ENCODE results near the gene NMT1.

NMT1 gene

DNA sequence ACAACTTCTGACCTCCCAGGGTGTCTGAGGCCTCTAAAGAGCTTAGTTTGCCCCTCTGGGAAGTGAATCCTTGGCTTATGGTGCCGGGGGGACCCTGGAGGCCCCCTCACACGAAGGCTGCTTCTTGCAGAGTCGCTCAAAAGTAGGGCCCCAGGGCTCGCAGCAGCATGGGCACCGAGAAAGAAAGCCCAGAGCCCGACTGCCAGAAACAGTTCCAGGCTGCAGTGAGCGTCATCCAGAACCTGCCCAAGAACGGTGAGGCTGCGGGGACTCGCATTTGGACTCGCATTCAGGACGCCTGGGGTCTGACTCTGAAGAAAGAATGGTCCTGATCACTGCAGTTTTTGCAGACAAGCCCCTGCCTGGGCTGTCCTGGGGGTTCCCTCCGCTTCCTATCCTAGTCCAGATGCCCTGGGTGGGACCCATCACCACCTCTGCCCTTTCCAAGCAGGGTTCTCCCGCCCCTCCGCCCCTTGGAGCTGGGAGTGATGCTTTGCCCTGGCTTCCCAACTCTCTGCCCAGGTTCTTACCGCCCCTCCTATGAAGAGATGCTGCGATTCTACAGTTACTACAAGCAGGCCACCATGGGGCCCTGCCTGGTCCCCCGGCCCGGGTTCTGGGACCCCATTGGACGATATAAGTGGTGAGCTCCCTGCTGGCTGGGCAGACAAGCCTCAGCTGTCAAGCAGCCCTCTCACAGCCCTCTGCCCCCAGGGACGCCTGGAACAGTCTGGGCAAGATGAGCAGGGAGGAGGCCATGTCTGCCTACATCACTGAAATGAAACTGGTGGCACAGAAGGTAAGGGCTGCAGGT lies 75.1 kb downstream of the NMT1 start:
- DNase-seq (ENCODE audit: low spot score): no peak

DNA sequence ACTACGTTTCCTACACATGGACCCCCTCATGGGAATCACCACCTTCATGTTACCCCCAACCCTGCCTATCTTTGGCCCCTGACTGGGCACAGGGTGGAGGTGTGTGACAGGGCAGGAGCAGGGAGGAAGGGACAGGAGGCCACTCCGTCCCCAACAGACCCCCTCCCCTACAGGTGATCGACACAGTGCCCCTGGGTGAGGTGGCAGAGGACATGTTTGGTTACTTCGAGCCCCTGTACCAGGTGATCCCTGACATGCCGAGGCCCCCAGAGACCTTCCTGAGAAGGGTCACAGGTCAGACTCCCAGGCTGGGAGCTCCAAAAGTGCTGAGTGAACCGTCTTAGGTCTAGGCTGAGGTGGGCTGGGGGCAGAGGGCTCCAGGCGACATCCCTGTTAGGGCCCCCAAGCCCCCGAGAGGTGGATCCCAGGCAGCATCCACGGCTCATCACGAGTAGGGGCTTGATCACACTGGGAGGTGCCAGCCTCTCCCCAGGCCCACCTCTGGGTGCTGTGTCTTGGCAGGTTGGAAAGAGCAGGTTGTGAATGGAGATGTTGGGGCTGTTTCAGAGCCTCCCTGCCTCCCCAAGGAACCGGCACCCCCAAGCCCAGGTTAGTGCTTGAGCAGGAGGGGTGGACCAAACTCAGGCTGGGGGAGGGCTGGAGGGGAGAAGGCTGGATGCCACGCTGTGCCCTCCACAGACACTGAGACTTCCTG lies 75.9 kb downstream of the NMT1 start:
- no peak for DNase-seq (ENCODE audit: low spot score)

DNA sequence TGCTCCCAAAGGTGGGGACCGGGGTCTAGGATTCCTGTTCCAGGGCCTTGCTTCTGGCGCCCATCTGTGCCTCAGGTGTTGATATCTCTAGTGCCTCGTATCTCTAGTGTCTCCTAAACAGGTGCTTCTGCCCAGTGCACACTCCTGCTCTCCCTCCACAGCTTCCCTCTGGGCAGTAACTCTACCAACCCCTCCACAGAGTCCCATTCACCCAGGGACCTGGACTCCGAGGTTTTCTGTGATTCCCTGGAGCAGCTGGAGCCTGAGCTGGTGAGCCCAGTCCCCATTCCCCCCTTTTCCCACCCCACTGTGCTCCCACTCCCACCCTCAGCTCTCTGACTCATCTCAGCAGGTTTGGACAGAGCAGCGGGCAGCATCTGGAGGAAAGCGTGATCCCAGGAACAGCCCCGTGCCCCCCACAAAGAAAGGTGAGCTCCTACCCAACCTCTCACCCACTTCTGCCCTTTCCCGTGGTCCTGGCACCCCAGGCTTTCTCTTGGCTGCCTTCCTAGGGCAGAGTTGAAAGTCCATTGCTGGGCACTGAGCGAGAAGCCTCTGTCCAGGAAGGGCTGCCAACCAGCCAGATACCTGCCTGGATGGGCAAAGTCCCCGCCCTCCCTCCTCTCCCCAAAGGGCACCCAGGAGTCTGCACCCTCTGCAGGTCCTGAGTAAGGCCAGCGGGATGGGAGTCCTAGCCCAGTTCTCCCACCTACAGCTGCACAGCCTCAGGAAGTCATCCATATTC lies 76.6 kb downstream of the NMT1 start:
- DNase-seq (ENCODE audit: low spot score): no peak

- no peak for DNase-seq (ENCODE audit: low spot score)
These were observed 77.9 kb downstream of the NMT1 start for GRCh38 chr17:45138911-45139532.

- no peak for DNase-seq (ENCODE audit: low spot score)
These were observed 78.4 kb downstream of the NMT1 start for GRCh38 chr17:45139533-45139920.

GRCh38 chr17:45143094-45143670 lies 82.1 kb downstream of the NMT1 start:
- DNase-seq (ENCODE audit: low spot score): no peak

DNA sequence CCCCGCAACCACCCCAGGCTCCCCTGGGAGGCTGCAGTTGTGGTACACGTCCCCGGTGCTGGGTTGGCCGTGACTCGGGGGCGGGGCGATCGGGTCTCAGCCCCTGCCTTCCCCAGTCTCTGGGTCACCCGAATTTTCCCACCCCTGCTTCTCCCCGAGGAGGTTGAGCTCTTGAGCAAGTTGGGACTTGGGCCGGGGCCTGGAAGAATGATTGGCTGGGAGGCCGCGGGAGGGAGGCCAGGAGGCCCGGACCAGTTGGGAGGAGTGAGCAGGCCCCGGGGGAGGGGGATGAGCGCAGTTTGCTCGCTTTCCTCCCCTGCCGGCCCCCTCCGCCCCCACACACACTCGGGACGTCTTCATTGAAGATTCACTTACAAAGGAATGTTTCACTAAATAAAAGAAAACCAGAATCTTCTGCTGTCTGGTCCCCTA lies 82.7 kb downstream of the NMT1 start:
- DNase-seq (ENCODE audit: low spot score): peak; percentile 76

DNA sequence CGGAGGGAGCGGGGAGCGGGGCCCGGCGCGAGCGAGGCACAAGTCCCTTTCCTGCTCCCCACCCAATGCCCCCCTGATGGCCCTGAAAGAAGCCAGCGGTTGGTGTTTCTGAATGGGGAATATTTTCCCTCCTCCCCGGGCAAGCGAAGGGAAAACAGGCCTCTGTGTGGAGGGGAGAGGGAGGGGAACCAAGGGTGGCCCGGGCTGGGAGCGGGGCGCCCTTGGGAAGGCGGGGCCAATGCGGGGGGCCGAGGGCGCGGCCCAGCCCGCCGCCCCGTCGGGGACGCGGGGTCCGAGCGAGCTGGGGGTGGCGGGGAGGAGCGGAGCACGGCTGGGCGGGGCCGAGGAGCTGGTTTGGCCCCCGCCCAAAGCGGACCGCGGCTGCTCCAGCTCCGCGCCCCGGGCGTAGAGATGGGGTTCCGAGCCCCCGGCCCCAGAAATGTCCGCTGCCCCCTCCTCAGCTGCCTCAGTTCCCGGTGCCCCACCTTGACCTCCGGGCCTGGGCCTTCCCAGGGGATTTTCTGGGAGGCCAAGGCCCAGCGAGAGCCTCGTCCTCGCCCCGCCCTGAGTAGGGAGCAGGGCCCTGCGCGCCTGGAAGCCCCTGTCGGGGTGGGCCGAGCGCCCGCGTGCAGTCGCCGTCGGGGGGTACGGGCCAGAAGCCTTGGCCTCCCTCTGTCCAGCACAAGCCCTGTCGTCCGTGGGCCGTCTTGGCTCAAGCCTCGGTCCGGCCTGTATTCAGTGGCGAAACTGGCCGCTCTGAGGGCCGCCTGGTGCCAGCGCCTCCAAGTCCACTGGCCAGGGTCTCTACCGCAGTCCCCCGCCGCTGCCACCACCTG lies 83.3 kb downstream of the NMT1 start:
- DNase-seq (ENCODE audit: low spot score): peak; percentile 44

DNA sequence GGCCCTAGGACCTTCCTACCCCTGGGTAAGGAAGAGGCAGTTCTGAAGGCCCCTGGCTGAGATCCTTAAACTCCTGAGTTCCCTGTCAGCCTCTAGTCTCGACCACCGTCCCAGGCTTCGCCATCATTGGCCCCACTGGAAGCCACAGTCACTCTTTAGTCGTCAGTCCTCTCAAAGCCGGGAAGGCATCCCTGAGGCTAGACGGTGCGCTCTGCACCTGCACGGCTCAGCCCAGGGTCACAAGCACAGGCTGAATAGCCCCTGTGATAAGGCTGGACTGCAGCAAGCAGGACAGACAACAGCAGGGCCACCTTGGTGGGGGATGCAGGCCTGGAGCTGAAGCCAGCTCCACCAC lies 83.9 kb downstream of the NMT1 start:
- DNase-seq (ENCODE audit: low spot score): no peak

- no peak for DNase-seq (ENCODE audit: low spot score)
These were observed 85.0 kb downstream of the NMT1 start for GRCh38 chr17:45146166-45146565.

DNA sequence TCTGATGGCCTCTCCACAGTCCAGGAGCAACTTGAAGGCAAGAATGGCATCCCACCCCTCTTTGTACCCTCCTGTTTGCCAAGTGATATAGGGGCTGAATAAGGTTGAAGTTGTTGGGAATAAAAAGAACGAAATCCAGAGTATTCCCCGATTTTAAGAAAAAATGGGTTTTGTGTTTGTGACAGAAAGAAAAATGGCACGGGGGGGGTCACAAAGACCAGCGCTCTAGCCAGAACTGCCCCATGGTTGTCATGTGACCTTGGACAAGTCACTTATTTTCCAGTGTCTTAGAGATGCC lies 85.4 kb downstream of the NMT1 start:
- DNase-seq (ENCODE audit: low spot score): no peak

GRCh38 chr17:45146890-45147580 lies 85.9 kb downstream of the NMT1 start:
- peak; percentile 58 for DNase-seq (ENCODE audit: low spot score)

DNA sequence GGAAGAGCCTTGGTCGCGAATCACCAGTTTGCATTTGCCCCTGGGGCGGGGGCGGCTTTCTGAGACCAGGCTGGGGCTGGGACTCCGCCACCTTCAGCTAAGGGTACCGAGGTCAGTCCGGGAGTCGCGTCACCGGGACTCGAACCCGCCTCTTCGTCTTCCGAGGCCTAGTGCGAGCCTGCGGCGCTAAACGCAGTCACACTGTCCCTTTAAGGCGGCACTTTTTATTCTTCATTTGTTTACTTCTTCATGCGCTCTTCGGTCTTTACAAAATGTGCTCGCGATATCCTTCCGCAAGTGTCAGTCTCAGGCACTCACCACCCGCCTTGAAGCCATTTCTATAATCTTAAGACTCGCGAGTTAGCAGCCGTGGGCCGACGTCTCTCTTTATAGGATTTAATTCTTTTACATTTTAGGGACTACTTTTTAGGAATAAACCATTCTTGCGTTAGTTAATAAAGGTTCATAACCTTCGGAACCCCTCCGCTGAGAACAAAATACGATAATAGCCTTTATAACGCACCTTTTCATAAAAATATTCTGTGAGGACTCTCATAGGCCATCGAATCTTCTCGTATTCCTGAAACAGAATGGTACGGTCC lies 86.6 kb downstream of the NMT1 start:
- peak; percentile 56 for DNase-seq (ENCODE audit: low spot score)

GRCh38 chr17:45148183-45149036 lies 87.3 kb downstream of the NMT1 start, which contains the start of gene HEXIM1:
Gene HEXIM1 (plus strand): TSS chr17:45148475. CDS start chr17:45149191, 716 bp downstream.
- DNase-seq (ENCODE audit: low spot score): peak; percentile 97

- peak; percentile 80 for DNase-seq (ENCODE audit: low spot score)
These were observed 88.0 kb downstream of the NMT1 start for GRCh38 chr17:45149037-45149668.

- DNase-seq (ENCODE audit: low spot score): peak; percentile 23
These were observed 88.8 kb downstream of the NMT1 start for GRCh38 chr17:45149669-45150664.

Measured in AG08395 (cell line).